Measurements from ENCODE around the gene FRMD5. TPM values are rescaled to one million over a fixed set of nuclear protein-coding genes. Genes with fewer than 3 reads are reported as not detected.

The FRMD5 gene
- polyA plus RNA-seq, 4 donors, result 0.50 to 1.4 (median 0.88) TPM

GRCh38 chr15:44097552-44097951, 97.5 kb downstream of the FRMD5 start:
- no peak for DNase-seq (ENCODE audit: low read depth in 4 of 4, low spot score in 3 of 4)

- DNase-seq (ENCODE audit: low read depth in 4 of 4, low spot score in 3 of 4), result no peak
These were observed 98.5 kb downstream of the FRMD5 start for GRCh38 chr15:44096596-44096995.

DNA sequence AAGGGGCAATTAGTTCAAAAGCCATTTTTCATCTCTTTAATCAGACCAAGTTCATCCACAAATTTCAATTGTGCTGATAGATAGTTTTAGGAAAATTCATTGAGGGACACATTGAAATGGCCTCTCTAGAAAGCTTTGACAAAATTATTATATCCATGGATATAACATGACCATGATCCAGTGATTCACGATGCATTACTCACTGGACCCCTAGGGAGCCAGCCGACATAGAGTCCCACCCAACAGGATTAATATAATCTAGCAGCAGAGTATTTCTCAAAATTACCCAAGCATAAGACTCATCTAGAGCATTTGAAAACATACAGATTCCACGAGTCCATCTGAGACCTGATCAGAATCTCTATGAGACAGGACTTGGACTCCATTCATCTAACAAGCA, 100.3 kb downstream of the FRMD5 start:
- no peak for DNase-seq (ENCODE audit: low read depth in 4 of 4, low spot score in 3 of 4)

DNA sequence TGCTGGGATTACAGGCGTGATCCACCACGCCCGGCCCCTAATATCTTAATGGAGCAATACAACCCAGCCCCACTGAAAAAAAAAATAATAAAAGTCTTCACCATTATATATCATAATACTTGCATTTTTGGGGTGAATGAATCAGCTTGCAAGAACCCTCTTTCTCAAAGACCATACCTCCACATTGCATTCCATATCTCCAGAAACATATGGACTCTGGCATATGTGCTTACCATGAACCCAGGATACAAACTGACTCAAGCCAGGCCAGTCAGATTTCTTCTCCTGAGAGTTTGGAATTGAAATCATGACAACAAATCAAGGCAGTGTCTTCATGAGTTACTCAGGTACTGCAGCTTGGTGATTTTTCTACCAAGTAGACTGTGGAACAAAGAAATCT, 101.2 kb downstream of the FRMD5 start:
- DNase-seq (ENCODE audit: low read depth in 4 of 4, low spot score in 3 of 4), result no peak

GRCh38 chr15:44092221-44092620, 102.8 kb downstream of the FRMD5 start:
- DNase-seq (ENCODE audit: low read depth in 4 of 4, low spot score in 3 of 4), result no peak

- no peak for DNase-seq (ENCODE audit: low read depth in 4 of 4, low spot score in 3 of 4)
These were observed 107.2 kb downstream of the FRMD5 start for GRCh38 chr15:44087578-44088465.

DNA sequence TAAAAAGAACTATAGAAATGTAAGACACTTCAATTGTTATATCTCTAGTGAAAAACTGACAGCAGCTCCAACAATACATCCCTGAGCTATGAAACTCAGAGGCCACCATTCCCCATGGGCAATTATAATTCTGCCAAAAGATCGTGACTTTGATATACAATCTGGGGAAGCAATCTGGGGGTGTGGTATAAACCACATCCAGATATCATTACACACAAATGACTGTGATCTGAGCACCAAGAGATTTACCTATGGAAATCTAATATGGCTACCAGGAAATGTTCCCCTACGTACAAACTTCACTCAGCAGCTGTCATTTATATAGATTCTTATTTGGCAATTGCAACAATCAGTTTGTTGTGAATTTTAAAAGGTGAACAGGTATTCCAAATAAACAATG, 110.3 kb downstream of the FRMD5 start:
- DNase-seq (ENCODE audit: low read depth in 4 of 4, low spot score in 3 of 4), result no peak

DNA sequence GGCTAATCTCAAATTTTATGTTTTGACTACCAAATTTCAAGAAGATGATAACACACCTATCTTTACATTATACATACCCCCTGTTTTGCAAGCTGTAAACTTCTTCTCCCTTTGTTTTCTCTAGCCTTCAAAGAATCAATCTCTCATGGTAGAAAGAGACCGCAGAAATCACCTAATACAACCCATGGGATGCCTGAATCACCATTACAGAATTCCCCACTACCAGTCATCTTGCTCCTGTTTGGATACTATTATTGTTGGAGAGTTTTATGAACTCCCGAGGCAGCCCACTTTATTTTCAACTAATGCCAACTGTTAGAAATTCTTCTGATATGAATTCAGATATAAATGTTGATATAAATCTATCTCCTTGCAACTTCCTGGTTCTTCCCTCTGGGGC, 110.9 kb downstream of the FRMD5 start:
- DNase-seq (ENCODE audit: low read depth in 4 of 4, low spot score in 3 of 4), result no peak

DNA sequence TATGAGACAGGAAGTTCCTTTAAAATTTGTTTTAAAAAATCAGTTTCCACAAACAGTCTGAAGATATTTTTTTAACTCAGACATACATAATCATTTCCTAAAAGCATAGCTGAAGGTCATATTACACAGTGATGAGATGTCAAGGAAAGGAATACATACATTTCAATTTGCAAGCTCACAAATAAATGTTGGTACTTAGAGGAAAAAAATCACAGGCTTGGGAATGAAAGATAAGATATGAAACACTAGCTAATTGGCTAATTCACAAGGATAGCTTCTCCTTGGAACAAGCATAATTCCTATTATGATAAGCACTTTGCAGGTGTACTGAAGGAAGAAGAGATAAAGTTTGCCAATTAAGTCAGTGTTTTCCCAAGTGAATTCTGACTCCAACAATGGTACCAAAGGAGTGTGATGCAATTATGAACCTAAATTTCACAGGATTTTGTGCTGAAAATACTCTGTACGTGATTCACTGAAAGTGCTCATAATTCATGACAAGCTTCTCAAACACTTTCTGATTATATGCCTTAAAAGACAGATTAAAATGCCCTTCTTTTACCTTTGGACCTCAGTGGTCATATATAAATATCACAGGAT, 112.4 kb downstream of the FRMD5 start:
- DNase-seq (ENCODE audit: low read depth in 4 of 4, low spot score in 3 of 4), result no peak

DNA sequence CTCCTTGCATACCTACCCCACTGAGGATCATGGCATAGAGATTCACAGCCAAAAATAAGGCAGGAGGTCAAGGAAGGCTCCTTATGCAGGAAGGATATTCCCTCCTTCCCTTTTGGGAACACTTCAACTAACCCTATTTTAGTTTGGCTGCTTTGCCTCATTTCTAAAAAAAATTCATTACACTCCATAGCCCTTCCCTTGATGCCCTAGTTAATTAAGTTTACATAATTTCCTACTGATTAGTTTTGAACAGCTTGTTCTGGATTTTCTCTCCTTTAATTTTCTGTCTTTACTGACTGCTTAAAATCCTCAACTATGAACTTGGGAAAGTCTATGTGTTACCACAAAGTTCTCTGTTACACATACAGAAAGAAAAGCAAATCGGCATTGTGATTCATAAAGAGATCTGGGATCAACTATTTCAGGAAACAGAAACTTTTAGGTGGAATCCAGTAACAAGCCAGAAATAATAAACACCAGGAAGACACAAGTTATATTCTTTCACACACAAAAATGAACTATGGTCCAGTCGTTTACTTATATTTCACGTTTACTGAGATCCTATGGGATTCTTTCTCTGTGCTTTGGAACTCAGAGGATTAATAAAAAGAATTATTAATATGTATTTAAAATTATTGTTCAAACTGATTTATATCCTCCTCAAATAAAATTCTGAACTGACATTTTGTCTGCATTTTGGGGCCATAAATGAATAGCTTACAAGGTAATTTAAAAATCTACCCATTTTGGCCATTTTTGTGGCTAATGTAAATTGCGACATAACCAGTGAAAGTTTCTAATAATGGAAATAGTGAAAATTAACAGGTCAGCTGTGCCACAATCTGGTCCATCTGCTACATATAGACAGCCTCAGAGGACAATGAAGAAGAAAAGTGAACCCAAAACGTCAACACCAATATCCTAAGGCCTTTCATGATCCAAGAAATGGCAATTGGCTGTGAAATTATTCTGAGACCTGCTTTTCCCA, 113.8 kb downstream of the FRMD5 start:
- no peak for DNase-seq (ENCODE audit: low read depth in 4 of 4, low spot score in 3 of 4)

- no peak for DNase-seq (ENCODE audit: low read depth in 4 of 4, low spot score in 3 of 4)
These were observed 119.5 kb downstream of the FRMD5 start for GRCh38 chr15:44075535-44075934.

GRCh38 chr15:44069489-44069888, 125.6 kb downstream of the FRMD5 start:
- no peak for DNase-seq (ENCODE audit: low read depth in 4 of 4, low spot score in 3 of 4)

- DNase-seq (ENCODE audit: low read depth in 4 of 4, low spot score in 3 of 4), result no peak
These were observed 126.7 kb downstream of the FRMD5 start for GRCh38 chr15:44068347-44068746.

DNA sequence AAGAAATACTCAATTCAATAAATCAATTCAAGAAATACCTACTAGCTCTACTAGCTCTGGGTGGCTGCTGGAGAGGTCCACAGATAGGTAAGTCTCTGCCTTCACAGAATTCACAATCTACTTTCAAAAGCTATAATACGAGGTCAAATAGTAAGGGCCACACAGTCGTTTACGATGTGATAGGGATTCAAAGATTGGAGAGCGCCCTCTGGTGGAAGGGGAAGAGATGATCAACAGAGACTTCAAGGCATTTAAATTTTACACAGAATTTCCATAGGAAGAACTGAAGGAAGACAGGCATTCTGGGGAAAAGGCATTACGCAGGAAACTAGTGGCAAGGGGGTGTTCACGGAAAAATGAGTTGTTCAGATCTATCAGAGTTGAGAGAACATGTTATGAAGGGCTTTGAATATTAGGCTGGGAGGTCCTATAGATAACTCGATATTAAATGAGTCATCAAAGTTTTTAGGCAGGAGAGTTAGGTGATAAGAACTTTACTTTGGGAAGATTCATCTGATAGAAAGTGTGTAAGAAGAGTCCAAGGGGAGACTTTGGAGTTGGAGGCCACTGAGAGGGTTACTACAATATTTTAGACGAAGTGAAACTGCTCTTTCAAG, 128.8 kb downstream of the FRMD5 start:
- peak in 3 of 4 donors; percentile 6 to 20 (median 11) for DNase-seq (ENCODE audit: low read depth in 4 of 4, low spot score in 3 of 4)

DNA sequence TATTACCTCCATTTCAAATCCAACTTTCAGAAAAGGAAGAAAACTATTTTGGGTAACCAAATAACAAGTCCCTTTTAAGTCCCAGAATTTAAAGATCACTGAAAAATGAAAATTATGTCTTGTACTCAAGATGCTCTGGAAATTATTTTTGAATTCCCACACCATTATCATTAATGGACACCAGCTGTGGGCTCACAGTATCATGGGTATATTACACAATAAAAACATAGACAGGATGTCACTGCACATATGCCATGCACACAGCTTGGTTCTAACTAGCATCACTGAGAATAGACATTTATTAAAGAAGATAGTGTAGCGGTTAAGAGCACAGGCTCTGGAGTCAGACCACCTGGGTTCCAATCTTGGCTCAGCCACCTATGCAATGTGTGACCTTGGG, 130.4 kb downstream of the FRMD5 start:
- DNase-seq (ENCODE audit: low read depth in 4 of 4, low spot score in 3 of 4), result no peak

GRCh38 chr15:44058126-44058525, 136.9 kb downstream of the FRMD5 start:
- DNase-seq (ENCODE audit: low read depth in 4 of 4, low spot score in 3 of 4), result no peak

DNA sequence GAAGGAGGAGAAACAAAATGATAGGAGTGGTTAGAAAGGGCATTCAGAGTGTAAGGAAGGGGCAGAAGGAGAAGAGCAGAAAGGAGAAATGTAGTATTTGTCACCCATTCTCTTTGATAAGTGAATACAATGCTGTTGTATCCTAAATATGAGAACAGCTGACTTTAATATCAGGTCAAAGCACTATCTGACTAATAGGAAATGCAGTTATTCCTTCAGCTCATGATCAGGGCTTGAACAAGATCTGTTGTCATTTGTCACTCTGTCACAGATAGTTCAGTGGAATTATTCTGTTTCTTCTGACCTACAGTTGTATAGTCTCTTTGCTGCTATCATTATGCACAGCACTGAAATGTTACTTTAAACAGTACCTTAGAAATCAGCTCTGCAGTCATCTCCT, 149.4 kb downstream of the FRMD5 start:
- DNase-seq (ENCODE audit: low read depth in 4 of 4, low spot score in 3 of 4), result no peak

GRCh38 chr15:44045217-44045616, 149.9 kb downstream of the FRMD5 start:
- no peak for DNase-seq (ENCODE audit: low read depth in 4 of 4, low spot score in 3 of 4)

DNA sequence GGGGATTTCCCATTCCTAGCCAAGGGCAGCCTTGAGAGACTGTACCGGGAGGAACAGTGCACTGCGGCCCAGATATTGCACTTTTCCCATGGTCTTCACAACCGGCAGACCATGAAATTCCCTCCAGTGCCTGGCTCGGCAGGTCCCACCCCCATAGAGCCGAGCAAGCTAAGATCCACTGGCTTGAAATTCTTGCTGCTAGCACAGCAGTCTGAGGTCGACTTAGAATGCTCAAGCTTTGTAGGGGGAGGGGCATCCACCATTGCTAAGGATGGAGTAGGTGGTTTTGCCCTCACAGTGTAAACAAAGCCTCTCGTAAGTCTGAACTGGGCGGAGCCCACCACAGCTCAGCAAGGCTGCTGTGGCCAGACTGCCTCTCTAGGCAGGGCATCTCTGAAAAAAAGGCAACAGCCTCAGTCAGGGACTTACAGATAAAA, 156.3 kb downstream of the FRMD5 start:
- peak in 1 of 4 donors; percentile 39 for DNase-seq (ENCODE audit: low read depth in 4 of 4, low spot score in 3 of 4)

Measured in left renal pelvis (tissue), 4 donors.